Naive thymus-derived CD4-positive, alpha-beta T cell (primary cell): Measurements from ENCODE around the gene GGCX. TPM values are rescaled to one million over a fixed set of nuclear protein-coding genes. Genes with fewer than 3 reads are reported as not detected.
A peak's percentile ranks its signal among the peaks of the same experiment; 100 is the strongest.

Experiments used
- ATAC-seq: fragments of 150-1000 bp; cut with Tn5 transposase; 2 replicates; pipeline ENCODE4 v1.10.0; 2021; ENCODE audit warnings: mild to moderate bottlenecking, moderate library complexity
- CTCF ChIA-PET: fragments of 350-600 bp; sonication (Branson Sonifier 250); formaldehyde crosslinking; loops from one replicate; lab custom pipeline; 2021; ENCODE audit warnings: antibody characterized with exemption; lab: Charles Lee
- POLR2A ChIA-PET: fragments of 350-600 bp; sonication (Branson Sonifier 250); formaldehyde crosslinking; loops from one replicate; lab custom pipeline; 2021; ENCODE audit warnings: antibody characterized with exemption, inconsistent platforms; lab: Charles Lee
- DNase-seq, 9 donors: peaks; one replicate each; pipeline versions ENCODE4 v3.0.0 to v3.0.0-alpha.2; 2020 to 2022; ENCODE audit warnings: mixed read lengths in 1 of 9
- H3K27ac ChIP-seq: one replicate; pipeline ENCODE4 v1.7.0; 2013; ENCODE audit warnings: mild to moderate bottlenecking, low read depth, low read length, moderate library complexity
- H3K27me3 ChIP-seq, 2 donors: one replicate each; pipeline ENCODE4 v1.7.0; 2013; ENCODE audit warnings: low read length in 2 of 2, mild to moderate bottlenecking in 2 of 2, moderate library complexity in 2 of 2; ENCODE audit not compliant: control insufficient read depth in 2 of 2, insufficient read depth in 2 of 2
- H3K36me3 ChIP-seq, 3 experiments: 1 replicate in 2 of 3; 2 replicates in 1 of 3; pipeline ENCODE4 v1.7.0; 2013; ENCODE audit warnings: low read length in 3 of 3, mild to moderate bottlenecking in 3 of 3, moderate library complexity in 1 of 3; ENCODE audit not compliant: insufficient read depth in 3 of 3, control insufficient read depth in 2 of 3
- H3K4me1 ChIP-seq, 2 donors: one replicate each; pipeline ENCODE4 v1.7.0; 2013; ENCODE audit warnings: low read length in 2 of 2, mild to moderate bottlenecking in 2 of 2, moderate library complexity in 1 of 2; ENCODE audit not compliant: control insufficient read depth in 2 of 2, insufficient read depth in 2 of 2
- H3K4me3 ChIP-seq: 2 replicates; pipeline ENCODE4 v1.7.0; 2013; ENCODE audit warnings: mild to moderate bottlenecking, low read length
- H3K9me3 ChIP-seq, 3 experiments: 1 replicate in 2 of 3; 2 replicates in 1 of 3; pipeline ENCODE4 v1.7.0; 2013; ENCODE audit warnings: low read length in 3 of 3; ENCODE audit not compliant: control insufficient read depth in 2 of 3
- H3K27ac Mint-ChIP-seq, 9 donors: one replicate each; pipeline ENCODE4 v1.8.0; 2020 to 2022; ENCODE audit warnings: mixed read lengths in 9 of 9, mild to moderate bottlenecking in 8 of 9, moderate library complexity in 5 of 9, inconsistent platforms in 2 of 9
- H3K27me3 Mint-ChIP-seq, 5 donors: one replicate each; pipeline ENCODE4 v1.8.0; 2021 to 2022; ENCODE audit warnings: mixed read lengths in 5 of 5, mild to moderate bottlenecking in 1 of 5
- H3K36me3 Mint-ChIP-seq, 5 donors: one replicate each; pipeline ENCODE4 v1.8.0; 2020 to 2022; ENCODE audit warnings: mixed read lengths in 5 of 5, mild to moderate bottlenecking in 3 of 5, inconsistent platforms in 1 of 5
- H3K4me1 Mint-ChIP-seq, 7 donors: one replicate each; pipeline ENCODE4 v1.8.0; 2020 to 2022; ENCODE audit warnings: mixed read lengths in 7 of 7, mild to moderate bottlenecking in 3 of 7, inconsistent platforms in 1 of 7
- H3K4me3 Mint-ChIP-seq, 10 donors: one replicate each; pipeline ENCODE4 v1.8.0; 2020 to 2022; ENCODE audit warnings: mild to moderate bottlenecking in 10 of 10, mixed read lengths in 10 of 10, moderate library complexity in 6 of 10, inconsistent platforms in 2 of 10
- H3K9me3 Mint-ChIP-seq, 11 donors: one replicate each; pipeline ENCODE4 v1.8.0; 2020 to 2022; ENCODE audit warnings: mixed read lengths in 11 of 11, mild to moderate bottlenecking in 4 of 11, inconsistent platforms in 1 of 11, moderate library complexity in 1 of 11
- intact Hi-C, 2 donors: fragments of 100-400 bp; cut with micrococcal nuclease; formaldehyde crosslinking; loops; one replicate each; pipeline ENCODE4 v1.15.1; 2023
- polyA plus RNA-seq, 2 donors: library from polyadenylated mRNA; unstranded; fragments of 300-500 nt; fragmentation: Illumina TruSeq; gene quantifications; one replicate each; pipeline ENCODE4 v1.2.3, GENCODE V29; 2021
- total RNA-seq, 6 experiments: library from RNA in 5 of 6; stranded (reverse) in 5 of 6; gene quantifications; 1 replicate in 5 of 6; 2 replicates in 1 of 6; pipeline ENCODE4 v1.2.3 and lab custom pipeline; 2021 to 2026

The GGCX gene
- 10 to 100 TPM; 20.4 to 34.2 (median 26.3) TPM for total RNA-seq
- polyA plus RNA-seq = 10 to 100 TPM; 11.8 to 12.2 TPM
- total RNA-seq (lab: John Stamatoyannopoulos, UW) = 38.2 reads per million, percentile 65 among the genes with 10 or more reads in this experiment

DNA sequence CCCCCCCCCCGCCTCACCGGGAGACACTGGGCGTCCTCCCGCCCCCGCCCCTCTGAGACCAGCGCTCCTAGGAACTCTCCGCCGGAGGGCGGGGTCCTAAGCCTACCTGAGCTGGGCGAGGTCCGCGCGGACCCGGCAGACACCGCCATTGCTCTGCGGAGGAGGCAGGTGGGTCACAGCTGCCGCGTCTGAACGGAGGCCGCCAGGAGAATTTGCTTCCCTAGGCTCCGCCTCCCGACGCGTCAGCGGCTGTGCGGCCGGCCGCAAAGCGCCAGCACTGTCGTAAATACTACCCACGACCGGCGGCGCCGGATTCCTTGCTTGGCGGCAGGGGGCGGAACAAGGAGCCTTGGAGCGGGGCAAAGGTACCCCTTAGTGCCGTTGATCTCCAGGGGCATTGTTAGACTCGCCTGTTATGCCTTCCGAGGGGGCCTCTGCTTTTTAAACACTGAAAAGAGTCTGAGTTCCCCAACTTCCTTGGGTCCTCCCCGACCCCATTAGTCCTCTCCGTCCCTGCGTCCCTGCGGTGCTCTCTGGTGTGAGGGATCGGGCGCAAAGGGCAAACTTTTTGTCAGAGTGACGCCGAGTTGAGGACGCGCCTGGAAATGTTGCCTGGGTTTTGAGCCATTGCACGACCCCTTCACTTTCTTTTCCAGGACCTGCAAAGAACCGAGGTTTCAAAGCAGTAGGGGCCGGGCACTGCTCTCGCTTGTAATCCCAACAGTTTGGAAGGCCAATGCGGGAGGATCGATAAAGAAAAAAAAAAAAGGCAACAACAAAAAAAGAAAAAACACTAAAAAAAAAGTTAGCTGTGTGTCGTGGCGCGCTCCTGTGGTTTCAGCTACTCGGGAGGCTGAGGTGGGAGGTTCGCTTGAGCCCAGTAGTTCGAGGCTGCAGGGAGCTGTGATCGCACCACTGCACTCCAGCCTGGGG lies at the start of gene GGCX:
GGCX (minus strand) TSS at position 214 of the 933 bp plus-strand sequence; CDS start at position 149, 65 bp downstream.
- H3K27me3 Mint-ChIP-seq = peaks cover 0 to under 1% (median 0%) of the 10 kb centered on the region in 5 donors
- Histone ChIP-seq H3K27ac (peak within 1 kb of the TSS; percentile 95), H3K9me3 (no peaks in the 10 kb centered on the region), H3K36me3 (peaks cover 0 to 7% (median 0%) of the 10 kb centered on the region in 3 experiments), H3K4me3 (peak within 1 kb of the TSS; percentile 98), H3K27me3 (no peaks in the 10 kb centered on the region), H3K4me1 (peaks cover 6 to 8% of the 10 kb centered on the region in 2 donors)
- DNase-seq (peak; percentile 77 to 92 (median 88)), ATAC-seq (peak; percentile 98)
- intact Hi-C loops = loop anchor here (1.0 to 2.0 kb wide), 12 partner anchors 9 to 207 kb away; partner anchors contain the start of genes ELMOD3 (in 2 of the 2), MAT2A (in 2 of the 2), RETSAT (in 2 of the 2) and RNF181 (in 2 of the 2)
- H3K9me3 Mint-ChIP-seq = no peaks in the 10 kb centered on the region
- peaks cover 0 to 4% (median 0%) of the 10 kb centered on the region in 5 donors for H3K36me3 Mint-ChIP-seq
- ChIA-PET POLR2A (interaction anchor here (0.6 to 5.9 kb wide), 24 partner anchors 10 to 724 kb away, joined by 3 to 38 read pairs (median 4); partner anchors contain the start of genes C2orf68, KCMF1, MAT2A and RNF181), CTCF (interaction anchor here (0.5 to 1.9 kb wide), 4 partner anchors 9 to 30 kb away, joined by 3 to 8 read pairs (median 3); partner anchors contain the start of gene MAT2A)
- H3K4me1 Mint-ChIP-seq = peaks cover 17 to 48% (median 32%) of the 10 kb centered on the region in 7 donors
- peak within 1 kb of the TSS; percentile 81 to 99 (median 97) for H3K4me3 Mint-ChIP-seq
- H3K27ac Mint-ChIP-seq = peak within 1 kb of the TSS; percentile 86 to 99 (median 95)

DNA sequence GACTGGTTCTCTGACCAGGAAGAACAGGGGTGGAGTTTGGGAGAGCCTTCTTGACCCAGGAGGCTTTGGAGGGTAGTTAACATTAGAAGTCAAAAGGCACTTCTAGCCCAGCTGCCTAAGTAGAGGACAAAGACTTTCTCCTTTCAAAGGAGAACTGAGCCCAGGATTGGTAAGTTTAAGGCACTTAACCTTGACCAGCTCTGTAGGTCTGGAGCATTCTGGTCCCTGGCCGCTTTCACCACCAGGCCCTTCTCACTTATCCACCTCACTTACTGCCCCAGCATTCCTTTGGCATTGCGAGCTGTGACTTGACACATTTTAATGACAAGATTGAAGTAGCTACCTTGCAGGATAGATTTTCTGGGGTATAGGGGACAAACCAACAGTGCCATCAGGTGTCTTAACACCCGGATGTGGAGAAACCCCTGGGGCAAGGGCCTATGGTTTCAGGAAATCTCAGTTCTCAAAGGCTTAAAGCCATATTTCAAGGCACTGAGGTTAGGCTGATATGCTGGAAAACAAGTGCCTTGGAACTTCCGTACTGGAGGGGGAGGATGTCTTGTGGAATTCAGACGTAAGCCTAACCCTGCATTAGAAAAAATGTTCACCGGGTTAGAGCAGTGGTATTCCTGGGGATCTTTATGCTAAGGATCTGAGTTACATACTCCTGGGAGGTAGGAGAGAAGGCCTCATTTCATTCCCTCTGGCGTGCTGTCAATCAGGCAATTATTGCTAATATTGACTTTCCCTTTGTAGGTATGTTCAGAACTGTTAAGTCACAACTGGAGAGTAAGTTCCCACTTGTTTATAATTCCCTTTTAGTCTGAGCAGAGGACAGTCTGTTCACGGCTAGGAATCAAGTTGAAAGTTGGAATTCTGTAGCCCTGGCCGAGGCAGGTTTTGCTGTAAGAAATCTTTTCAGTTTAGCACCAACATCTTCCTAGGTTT lies 46.2 kb upstream of the GGCX start:
- no peak for ATAC-seq
- H3K4me1 Mint-ChIP-seq = peaks cover 27 to 78% (median 57%) of the 10 kb centered on the region in 7 donors
- no peaks in the 10 kb centered on the region for H3K9me3 Mint-ChIP-seq
- no peaks in the 10 kb centered on the region for H3K27me3 ChIP-seq
- peaks cover 0 to 41% (median 5%) of the 10 kb centered on the region in 3 experiments for H3K36me3 ChIP-seq
- H3K27me3 Mint-ChIP-seq = peaks cover 0 to 2% (median 0%) of the 10 kb centered on the region in 5 donors
- DNase-seq = no peak
- ChIA-PET POLR2A (interaction anchor here (0.7 kb wide), 1 partner anchor 188 kb away, joined by 3 read pairs; no protein-coding TSS in a partner anchor), CTCF (no interaction called here)
- intact Hi-C loops = no loop called here
- H3K27ac ChIP-seq = no peak overlapping the region
- no peaks in the 10 kb centered on the region for H3K9me3 ChIP-seq
- H3K4me3 Mint-ChIP-seq = peak overlapping the region in 2 of 10 donors; percentile 10 to 34
- H3K36me3 Mint-ChIP-seq = peaks cover 0 to 19% (median 4%) of the 10 kb centered on the region in 5 donors
- H3K4me1 ChIP-seq = peaks cover 14 to 17% of the 10 kb centered on the region in 2 donors
- peak overlapping the region in 6 of 9 donors; percentile 8 to 83 (median 42) for H3K27ac Mint-ChIP-seq
- no peak overlapping the region for H3K4me3 ChIP-seq

GRCh38 chr2:85606116-85606455 lies 44.8 kb upstream of the GGCX start:
- Histone ChIP-seq H3K9me3 (no peaks in the 10 kb centered on the region), H3K4me3 (no peak overlapping the region), H3K27ac (no peak overlapping the region), H3K4me1 (peaks cover 10 to 17% of the 10 kb centered on the region in 2 donors), H3K36me3 (peaks cover 0 to 35% (median 5%) of the 10 kb centered on the region in 3 experiments), H3K27me3 (no peaks in the 10 kb centered on the region)
- DNase-seq (no peak), ATAC-seq (no peak)
- Mint-ChIP-seq H3K27me3 (peaks cover 0 to 2% (median 0%) of the 10 kb centered on the region in 5 donors), H3K27ac (peak overlapping the region in 4 of 9 donors; percentile 7 to 54 (median 34)), H3K4me3 (peak overlapping the region in 2 of 10 donors; percentile 8 to 38), H3K4me1 (peaks cover 27 to 72% (median 62%) of the 10 kb centered on the region in 7 donors), H3K36me3 (peaks cover 0 to 19% (median 4%) of the 10 kb centered on the region in 5 donors), H3K9me3 (no peaks in the 10 kb centered on the region)
- CTCF ChIA-PET = interaction anchor here (1.1 kb wide), 1 partner anchor 10 kb away, joined by 3 read pairs; the partner anchor contains the start of gene USP39
- POLR2A ChIA-PET = interaction anchor here (0.6 to 4.2 kb wide), 4 partner anchors 11 to 202 kb away, joined by 3 to 35 read pairs (median 6); partner anchors contain the start of genes GGCX, RNF181 and VAMP8
- intact Hi-C loops = no loop called here

DNA sequence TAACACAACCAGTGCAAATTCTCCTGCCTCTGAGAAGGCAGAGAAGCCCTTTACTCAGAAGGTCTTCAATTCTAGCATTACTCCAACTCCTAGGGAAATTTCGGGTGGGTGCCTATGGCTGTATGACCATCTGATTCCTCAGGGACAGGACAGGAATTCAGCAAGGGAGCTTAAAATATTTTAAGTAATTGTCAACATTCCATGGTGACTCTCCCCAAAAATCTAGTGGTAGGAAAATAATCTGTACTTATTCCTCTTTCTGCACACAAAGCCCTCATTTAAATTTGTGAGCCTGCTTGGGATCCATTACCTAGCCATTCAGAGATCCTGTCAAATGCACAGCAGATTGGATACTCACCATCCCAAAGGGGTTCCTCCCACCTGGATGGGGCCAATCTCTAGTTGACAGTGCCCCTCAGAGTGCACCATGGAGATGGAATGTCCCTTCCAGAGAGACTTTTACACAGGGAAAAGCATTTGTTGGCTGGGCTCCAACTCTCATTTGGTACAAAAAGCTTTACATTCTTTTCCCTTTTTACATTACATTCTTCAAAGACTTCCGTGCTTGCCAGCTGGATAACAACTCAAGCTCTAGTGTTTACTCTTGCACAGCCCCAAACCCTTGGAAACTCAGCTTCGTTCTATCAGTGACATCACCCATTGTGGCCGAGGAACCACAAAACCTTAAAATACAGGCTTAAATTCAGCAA lies 44.3 kb upstream of the GGCX start:
- POLR2A ChIA-PET = interaction anchor here (1.0 to 4.2 kb wide), 7 partner anchors 10 to 45 kb away, joined by 3 to 35 read pairs (median 5); partner anchors contain the start of genes GGCX, RNF181, USP39 and VAMP5
- no peak for ATAC-seq
- CTCF ChIA-PET = interaction anchor here (1.0 to 1.4 kb wide), 3 partner anchors 11 to 34 kb away, joined by 3 read pairs; partner anchors contain the start of gene USP39
- H3K9me3 Mint-ChIP-seq = no peaks in the 10 kb centered on the region
- H3K4me3 Mint-ChIP-seq = peak overlapping the region in 3 of 10 donors; percentile 8 to 94 (median 38)
- intact Hi-C loops = no loop called here
- H3K36me3 ChIP-seq = peaks cover 0 to 35% (median 5%) of the 10 kb centered on the region in 3 experiments
- peaks cover 26 to 72% (median 62%) of the 10 kb centered on the region in 7 donors for H3K4me1 Mint-ChIP-seq
- H3K27ac Mint-ChIP-seq = peak overlapping the region in 4 of 9 donors; percentile 7 to 54 (median 24)
- no peak for DNase-seq
- H3K4me3 ChIP-seq = no peak overlapping the region
- H3K36me3 Mint-ChIP-seq = peaks cover 0 to 19% (median 4%) of the 10 kb centered on the region in 5 donors
- peaks cover 7 to 14% of the 10 kb centered on the region in 2 donors for H3K4me1 ChIP-seq
- no peak overlapping the region for H3K27ac ChIP-seq
- peaks cover 0 to 2% (median 0%) of the 10 kb centered on the region in 5 donors for H3K27me3 Mint-ChIP-seq
- no peaks in the 10 kb centered on the region for H3K27me3 ChIP-seq
- H3K9me3 ChIP-seq = no peaks in the 10 kb centered on the region
